Mucosa of rectum (tissue), 2 donors: ENCODE results near the gene P3H2.

Experiments used
- H3K27ac ChIP-seq, 2 donors: one replicate each; pipeline ENCODE4 v1.7.0; 2013; ENCODE audit warnings: inconsistent platforms in 2 of 2, low read depth in 2 of 2, low read length in 2 of 2
- H3K27me3 ChIP-seq, 2 donors: one replicate each; pipeline ENCODE4 v1.7.0; 2013; ENCODE audit warnings: low read length in 2 of 2; ENCODE audit not compliant: control insufficient read depth in 2 of 2, insufficient read depth in 2 of 2
- H3K36me3 ChIP-seq, 2 donors: one replicate each; pipeline ENCODE4 v1.7.0; 2013; ENCODE audit warnings: low read length in 2 of 2; ENCODE audit not compliant: control insufficient read depth in 2 of 2, insufficient read depth in 2 of 2
- H3K4me1 ChIP-seq, 2 donors: one replicate each; pipeline ENCODE4 v1.7.0; 2013; ENCODE audit warnings: low read length in 2 of 2, mild to moderate bottlenecking in 1 of 2; ENCODE audit not compliant: control insufficient read depth in 2 of 2, insufficient read depth in 2 of 2
- H3K4me3 ChIP-seq, 2 donors: one replicate each; pipeline ENCODE4 v1.7.0; 2013; ENCODE audit warnings: low read length in 2 of 2
- H3K9ac ChIP-seq, 2 donors: one replicate each; pipeline ENCODE4 v1.7.0; 2013; ENCODE audit warnings: low read length in 2 of 2, low read depth in 1 of 2, mild to moderate bottlenecking in 1 of 2
- H3K9me3 ChIP-seq, 2 donors: one replicate each; pipeline ENCODE4 v1.7.0; 2013; ENCODE audit warnings: low read length in 2 of 2; ENCODE audit not compliant: control insufficient read depth in 2 of 2
- donor health status: healthy.
- donor health status: Normal muscosa, but diverticular disease.

Gene P3H2

GRCh38 chr3:189945935-189946709 lies 174.6 kb downstream of the P3H2 start:
- H3K9me3 ChIP-seq: no peaks in the 10 kb centered on the region
- H3K27ac ChIP-seq: no peak overlapping the region
- no peak overlapping the region for H3K4me3 ChIP-seq
- no peaks in the 10 kb centered on the region for H3K27me3 ChIP-seq
- no peak overlapping the region for H3K9ac ChIP-seq
- H3K36me3 ChIP-seq: no peaks in the 10 kb centered on the region
- peaks cover 3 to 24% of the 10 kb centered on the region in 2 donors for H3K4me1 ChIP-seq

GRCh38 chr3:189944285-189945145 lies 176.2 kb downstream of the P3H2 start:
- Histone ChIP-seq H3K36me3 (no peaks in the 10 kb centered on the region), H3K27me3 (no peaks in the 10 kb centered on the region), H3K4me3 (peak overlapping the region; percentile 41 to 43), H3K9me3 (no peaks in the 10 kb centered on the region), H3K9ac (peak overlapping the region in 1 of 2 donors; percentile 42), H3K27ac (peak overlapping the region; percentile 74 to 78), H3K4me1 (peaks cover 3 to 24% of the 10 kb centered on the region in 2 donors)

DNA sequence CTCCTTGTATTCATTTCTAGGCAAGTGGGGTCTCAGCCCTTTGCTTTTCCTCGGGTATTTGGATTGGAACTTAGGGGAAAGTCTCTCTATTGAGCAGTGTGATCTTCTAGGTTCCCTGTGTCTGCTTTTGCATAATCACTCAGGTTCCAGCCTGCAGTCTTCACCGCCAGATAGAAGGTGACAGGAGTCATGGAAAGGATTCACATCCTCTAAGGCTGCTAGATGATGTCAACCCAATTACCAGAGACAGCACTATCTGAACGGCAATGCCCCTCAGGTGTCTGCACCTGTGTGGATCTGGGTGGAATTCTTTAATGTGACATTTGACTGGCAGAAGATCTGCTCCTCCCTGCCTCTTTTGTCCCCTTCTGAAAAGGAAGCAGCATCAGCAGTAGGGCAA lies 177.7 kb downstream of the P3H2 start:
- Histone ChIP-seq H3K27ac (peak overlapping the region; percentile 16 to 78), H3K4me1 (peaks cover 3 to 20% of the 10 kb centered on the region in 2 donors), H3K4me3 (no peak overlapping the region), H3K36me3 (no peaks in the 10 kb centered on the region), H3K9me3 (no peaks in the 10 kb centered on the region), H3K27me3 (no peaks in the 10 kb centered on the region), H3K9ac (no peak overlapping the region)

DNA sequence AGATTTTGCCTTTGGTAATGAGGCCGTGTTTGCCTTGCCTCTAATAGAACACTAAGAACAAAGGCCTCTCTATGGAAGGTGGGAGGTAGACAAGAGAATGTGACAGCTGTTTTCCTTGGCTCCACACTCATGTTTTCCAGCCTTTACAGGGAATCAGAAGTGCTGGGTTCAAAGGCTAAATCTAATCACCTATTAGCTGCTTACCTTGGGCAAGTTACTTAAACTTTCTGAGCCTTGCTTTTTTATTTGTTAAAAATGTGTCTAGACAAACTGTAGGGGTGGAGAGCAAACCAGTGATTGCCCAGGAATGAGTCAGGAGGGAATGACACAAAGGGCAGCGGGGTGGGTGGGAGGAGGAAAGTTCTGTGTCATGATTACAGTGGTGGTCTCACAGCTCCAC lies 179.0 kb downstream of the P3H2 start:
- no peaks in the 10 kb centered on the region for H3K36me3 ChIP-seq
- H3K27me3 ChIP-seq: no peaks in the 10 kb centered on the region
- H3K4me3 ChIP-seq: no peak overlapping the region
- no peaks in the 10 kb centered on the region for H3K9me3 ChIP-seq
- H3K27ac ChIP-seq: peak overlapping the region; percentile 23 to 59
- peaks cover 3 to 20% of the 10 kb centered on the region in 2 donors for H3K4me1 ChIP-seq
- no peak overlapping the region for H3K9ac ChIP-seq

- Histone ChIP-seq H3K9ac (no peak overlapping the region), H3K4me1 (peaks cover 3 to 20% of the 10 kb centered on the region in 2 donors), H3K36me3 (no peaks in the 10 kb centered on the region), H3K27ac (peak overlapping the region; percentile 23 to 59), H3K9me3 (no peaks in the 10 kb centered on the region), H3K4me3 (no peak overlapping the region), H3K27me3 (no peaks in the 10 kb centered on the region)
Measured at GRCh38 chr3:189941125-189941524, 179.6 kb downstream of the P3H2 start.

GRCh38 chr3:189937302-189938127 lies 183.2 kb downstream of the P3H2 start:
- no peak overlapping the region for H3K9ac ChIP-seq
- no peak overlapping the region for H3K27ac ChIP-seq
- H3K27me3 ChIP-seq: no peaks in the 10 kb centered on the region
- no peaks in the 10 kb centered on the region for H3K36me3 ChIP-seq
- H3K9me3 ChIP-seq: no peaks in the 10 kb centered on the region
- peaks cover 0 to 6% of the 10 kb centered on the region in 2 donors for H3K4me1 ChIP-seq
- no peak overlapping the region for H3K4me3 ChIP-seq

DNA sequence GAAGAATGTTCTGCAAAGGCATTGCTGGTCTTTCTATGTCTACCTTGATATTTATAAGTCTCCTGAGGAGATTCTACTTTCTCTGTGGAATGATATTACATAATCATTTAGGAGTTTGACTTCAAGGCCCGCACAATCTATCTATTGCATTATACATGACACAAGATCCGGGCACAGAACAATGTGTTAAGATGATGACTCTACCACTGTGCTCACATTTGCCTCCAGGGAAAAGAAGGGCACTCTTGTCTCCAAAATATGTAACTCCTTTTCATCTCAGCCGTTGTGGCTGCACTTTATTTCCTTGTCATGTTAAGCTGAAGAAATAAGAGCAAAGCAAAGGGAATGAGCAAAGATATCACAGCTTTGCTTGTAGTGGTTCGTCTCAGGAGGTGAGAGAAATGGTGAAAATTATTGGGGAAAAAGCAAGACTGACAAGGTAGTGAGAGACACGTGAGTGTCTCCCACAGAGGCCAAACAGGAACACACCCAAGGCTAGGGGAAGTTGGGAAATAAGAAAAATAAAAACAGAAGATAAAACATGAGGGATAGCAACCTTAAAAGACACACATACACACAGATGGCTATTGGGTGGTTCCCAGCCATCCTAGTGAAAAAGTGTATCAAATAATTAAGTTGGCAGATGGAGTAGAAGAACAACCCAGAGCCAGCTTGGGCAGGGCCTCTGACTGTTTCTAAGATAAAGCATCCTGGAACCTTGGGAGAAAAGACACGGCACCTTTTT lies 184.3 kb downstream of the P3H2 start:
- Histone ChIP-seq H3K4me3 (no peak overlapping the region), H3K4me1 (peaks cover 0 to under 1% of the 10 kb centered on the region in 2 donors), H3K36me3 (no peaks in the 10 kb centered on the region), H3K27ac (no peak overlapping the region), H3K9me3 (no peaks in the 10 kb centered on the region), H3K27me3 (no peaks in the 10 kb centered on the region), H3K9ac (no peak overlapping the region)

- H3K27ac ChIP-seq: no peak overlapping the region
- no peak overlapping the region for H3K4me3 ChIP-seq
- no peak overlapping the region for H3K9ac ChIP-seq
- no peaks in the 10 kb centered on the region for H3K36me3 ChIP-seq
- no peaks in the 10 kb centered on the region for H3K9me3 ChIP-seq
- H3K4me1 ChIP-seq: no peaks in the 10 kb centered on the region
- no peaks in the 10 kb centered on the region for H3K27me3 ChIP-seq
Measured at GRCh38 chr3:189927975-189928895, 192.5 kb downstream of the P3H2 start.

GRCh38 chr3:189921770-189922169 lies 198.9 kb downstream of the P3H2 start:
- no peaks in the 10 kb centered on the region for H3K36me3 ChIP-seq

More at GRCh38 chr3:189921770-189922169, 198.9 kb downstream of the P3H2 start:
- Histone ChIP-seq H3K27me3 (no peaks in the 10 kb centered on the region), H3K4me3 (no peak overlapping the region), H3K4me1 (no peaks in the 10 kb centered on the region), H3K9me3 (no peaks in the 10 kb centered on the region), H3K9ac (no peak overlapping the region), H3K27ac (no peak overlapping the region)
